HG02938 (cell line): ENCODE data around the gene SPTSSB.

Experiments used
- ATAC-seq: cut with Tn5 transposase; IDR thresholded peaks from one replicate; pipeline ENCODE4 v1.9.1; 2021; ENCODE audit warnings: mild to moderate bottlenecking, moderate library complexity; ENCODE audit not compliant: unreplicated experiment

The SPTSSB gene, protein sequence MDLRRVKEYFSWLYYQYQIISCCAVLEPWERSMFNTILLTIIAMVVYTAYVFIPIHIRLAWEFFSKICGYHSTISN

DNA sequence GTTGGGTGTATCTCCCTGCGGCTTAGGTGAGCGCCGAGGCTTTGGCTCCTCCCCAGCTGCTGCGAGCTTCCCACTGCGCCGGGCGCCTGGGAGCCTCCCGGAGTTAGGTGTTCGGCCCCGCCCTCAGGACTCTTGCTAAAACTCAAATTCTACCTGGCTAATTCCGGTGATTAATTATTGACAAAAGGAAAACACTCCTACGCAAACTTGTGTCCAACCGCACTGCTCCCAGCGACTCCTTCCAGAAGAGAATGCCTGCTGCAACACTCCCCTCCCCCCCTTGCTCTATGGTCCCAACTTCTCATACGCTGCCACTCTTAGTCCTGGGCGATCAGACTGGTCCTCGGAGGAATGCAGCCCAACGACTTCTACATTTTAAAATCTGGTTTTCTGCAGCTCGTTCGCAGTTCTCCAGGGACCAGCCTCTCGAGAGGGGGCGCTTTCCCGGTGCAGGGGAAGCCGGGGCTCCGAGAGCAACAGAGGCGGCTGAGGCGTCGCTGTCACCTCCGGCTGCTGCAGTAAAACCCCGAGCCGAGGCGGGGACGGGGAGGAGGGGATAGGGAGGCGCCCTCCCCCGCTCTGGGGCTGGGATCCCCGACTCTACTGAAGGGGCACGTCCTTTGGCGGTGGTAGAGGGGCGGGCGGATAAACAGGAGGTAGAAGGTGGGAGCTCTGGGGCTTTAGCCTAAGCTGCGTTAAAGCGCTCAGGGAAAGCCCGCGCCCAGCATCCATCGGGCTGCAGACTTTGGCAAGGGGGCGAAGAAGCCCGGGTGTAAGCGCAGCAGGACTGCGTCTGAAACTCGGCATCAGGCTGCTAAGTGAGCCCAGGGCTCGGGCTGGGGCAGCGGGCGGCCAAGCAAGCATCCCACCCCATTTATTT is at the start of gene SPTSSB:
Gene SPTSSB (minus strand): TSS at position 77 of the 880 bp plus-strand sequence. CDS start 25,194 bp downstream, outside the sequence.
- ATAC-seq, result peak; percentile 46

DNA sequence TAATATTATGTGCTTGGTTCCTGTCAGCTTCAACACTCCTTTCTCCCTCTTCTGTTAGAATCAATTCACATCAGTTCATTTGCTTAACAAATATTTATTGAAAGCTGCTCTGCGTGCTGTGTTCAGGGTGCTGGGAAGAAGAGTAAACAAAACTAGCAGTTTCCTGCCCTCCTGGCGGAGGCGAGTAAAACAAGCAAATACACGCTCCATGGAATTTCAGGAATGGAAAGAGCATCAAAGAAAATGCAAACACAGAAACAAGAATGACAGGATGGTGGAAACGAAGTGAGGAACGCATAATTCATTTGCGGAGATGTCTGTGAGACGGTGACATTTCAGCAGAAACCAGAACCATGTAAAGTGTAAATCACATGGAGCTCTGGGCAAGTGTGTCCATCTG is 49.4 kb upstream of the SPTSSB start:
- no peak for ATAC-seq

DNA sequence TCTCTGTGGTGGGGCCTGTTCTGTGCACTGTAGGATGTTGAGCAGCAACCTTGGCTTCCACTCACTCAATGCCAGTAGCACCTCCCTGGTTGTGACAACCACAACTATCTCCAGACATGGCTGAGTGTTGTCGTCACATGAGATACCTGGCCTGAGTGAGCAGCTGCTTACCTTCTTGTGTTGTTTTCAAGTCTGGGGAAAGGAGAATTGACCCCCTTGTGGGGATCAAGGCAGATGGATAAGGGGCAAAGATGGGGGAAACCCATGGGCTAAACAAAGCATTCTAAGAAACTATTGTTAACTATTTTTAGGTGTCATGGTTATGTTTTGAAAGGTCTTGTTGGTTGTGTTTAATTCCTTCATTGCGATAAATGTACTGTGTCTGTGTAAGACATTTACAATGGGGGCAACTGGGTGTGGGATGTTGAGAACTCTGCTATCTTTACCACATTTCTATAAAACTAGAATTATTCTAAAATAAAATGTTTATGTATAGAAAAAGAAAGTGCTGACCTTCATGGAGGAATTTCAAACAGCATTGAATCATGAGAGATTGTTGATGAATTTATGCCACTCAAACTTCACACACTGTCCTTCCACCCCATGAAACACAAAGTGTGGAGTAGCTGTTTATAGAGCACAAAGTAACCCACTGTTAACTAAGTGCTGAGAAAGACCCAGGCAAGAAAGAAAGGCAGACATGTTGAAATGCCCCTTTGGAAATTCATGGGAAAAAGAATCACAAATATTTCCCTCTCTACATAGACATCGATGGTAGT is 48.4 kb upstream of the SPTSSB start:
- no peak for ATAC-seq

DNA sequence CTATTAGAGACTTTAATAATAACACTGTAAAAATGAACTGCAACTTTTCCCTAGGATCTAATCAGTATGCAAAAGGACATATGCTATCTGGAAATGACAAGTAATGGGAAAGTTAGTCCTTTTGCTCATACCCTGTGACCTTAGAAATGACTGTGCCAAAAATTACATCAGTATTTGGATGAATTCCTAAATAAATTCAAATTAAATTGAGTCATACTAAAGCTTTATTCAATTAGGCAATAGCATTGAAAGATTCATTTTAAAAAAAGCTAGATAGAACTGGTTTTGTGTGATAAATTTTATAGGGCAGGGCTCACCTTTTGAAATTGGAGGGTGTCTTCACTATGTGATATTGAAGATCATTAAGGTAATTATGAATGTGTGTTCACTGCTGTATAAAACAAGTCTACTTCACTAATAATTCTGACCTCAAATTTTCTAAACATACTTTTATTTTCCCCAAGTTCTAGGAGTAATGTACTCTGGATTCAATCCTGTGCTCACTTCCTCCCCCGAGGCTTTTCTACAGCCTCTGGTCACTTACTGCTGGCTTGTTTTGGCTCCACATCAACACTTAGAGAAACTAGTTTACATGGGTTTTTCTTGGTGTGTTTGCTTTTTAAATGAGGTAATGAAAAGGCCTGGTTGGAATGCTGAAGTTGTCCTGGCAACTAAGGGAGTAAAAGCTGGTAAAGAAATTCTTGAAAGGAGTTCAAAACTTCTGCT is 44.4 kb upstream of the SPTSSB start:
- ATAC-seq, result no peak

DNA sequence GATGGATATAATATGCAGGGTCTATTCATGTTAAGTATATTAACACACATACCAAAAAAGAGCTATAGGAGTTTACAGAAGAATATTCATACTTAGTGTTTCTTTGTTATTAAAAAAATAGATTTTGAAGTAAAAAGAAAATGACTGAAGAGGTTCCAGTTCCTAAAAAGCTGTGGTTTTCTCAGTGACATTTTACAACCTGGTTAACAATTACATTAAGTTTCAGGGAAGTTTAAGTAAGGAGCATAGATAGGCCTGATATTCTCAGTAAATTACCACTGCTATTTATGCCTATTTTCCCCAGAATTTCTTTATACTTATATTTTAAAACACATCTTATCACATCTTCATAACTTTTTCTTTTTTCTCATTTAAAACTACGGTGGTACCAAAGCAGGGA is 43.6 kb upstream of the SPTSSB start:
- ATAC-seq, result no peak

DNA sequence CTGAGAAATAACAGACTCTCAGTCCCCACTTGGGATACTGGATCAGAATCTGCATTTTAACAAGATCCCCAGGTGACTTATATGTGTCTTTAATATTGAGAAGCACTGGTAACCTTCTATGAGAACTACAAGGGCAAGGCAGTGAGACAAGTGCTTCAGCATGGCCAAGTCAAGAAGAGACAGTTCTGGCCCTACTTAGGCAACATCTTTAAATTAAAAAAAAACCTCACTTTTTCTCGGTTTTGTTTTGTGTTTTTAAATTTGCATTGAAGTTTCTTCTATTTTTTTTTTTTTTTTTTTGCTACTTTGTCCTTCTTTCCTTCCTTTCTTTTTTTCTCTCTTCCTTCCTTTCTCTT is 42.5 kb upstream of the SPTSSB start:
- peak; percentile 62 for ATAC-seq

DNA sequence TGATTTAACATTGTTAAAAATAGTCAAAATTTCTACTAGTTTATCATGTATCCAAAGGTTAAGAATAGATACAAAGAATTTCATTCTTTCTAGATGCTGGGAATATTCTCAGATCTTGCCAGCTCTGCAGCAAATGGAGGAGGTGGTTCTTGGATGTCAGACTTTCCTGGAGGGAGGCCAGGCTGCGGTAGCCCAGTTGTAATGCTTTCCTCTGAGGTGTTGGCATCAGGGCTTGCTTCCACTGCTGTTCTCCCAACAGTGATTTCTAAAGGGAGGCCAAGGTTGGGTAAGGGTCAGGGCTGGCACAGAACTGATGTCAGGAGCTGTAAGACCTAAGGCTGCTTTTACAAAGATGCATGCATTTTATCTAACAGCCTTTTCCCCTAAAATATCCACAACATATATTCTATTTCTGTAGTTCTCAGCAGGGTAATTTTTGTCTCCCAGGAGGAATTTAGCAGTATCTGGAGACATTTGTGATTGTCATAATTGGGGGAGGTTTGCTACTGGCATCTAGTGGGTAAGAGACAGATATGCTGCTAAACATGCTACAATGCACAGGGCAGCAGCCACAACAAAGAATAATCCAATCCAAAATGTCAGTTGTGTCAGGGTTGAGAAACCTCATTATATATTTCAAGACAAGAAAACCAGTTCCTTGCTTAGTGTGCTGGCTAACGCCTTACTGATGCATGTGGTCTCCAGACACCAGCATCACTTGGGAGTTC is 42.0 kb upstream of the SPTSSB start:
- peak; percentile 30 for ATAC-seq

DNA sequence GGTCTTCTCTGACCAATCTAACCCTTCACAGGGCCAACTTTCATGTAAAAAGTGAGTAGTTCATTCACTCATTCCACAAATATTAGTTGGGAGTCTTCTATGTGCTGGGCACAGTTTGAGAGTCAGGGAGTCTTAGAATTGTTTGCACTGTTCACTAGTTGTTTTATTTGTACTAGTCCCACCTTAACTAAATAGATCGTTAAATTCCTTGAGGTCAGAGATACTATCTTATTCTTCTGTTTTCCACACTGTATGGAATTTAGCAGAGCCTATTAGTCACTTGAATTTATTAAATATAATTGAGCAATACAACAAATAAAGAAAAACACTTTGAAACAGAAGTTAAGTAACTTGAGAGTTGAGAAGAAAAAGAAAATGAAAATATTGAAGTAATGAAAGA is 40.8 kb upstream of the SPTSSB start:
- ATAC-seq, result no peak

DNA sequence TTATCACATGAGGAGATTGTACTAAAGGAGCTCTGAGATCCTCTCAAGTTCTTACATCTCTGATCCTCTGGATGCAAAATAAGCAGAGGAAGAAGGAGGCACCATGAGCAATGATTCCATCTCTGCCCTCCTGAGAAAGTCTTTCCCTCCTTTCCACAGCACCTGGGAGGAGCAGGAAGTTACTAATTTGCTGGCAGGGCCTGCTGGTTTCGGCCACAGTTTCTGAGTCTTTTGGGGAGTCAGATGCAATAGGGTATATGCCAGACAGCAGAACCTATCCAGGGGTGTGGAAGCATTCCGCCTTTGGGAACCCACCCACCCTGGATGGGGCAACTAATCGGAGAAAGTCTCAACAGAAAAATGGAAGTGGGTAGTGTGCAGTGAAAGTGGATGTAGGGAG is 38.5 kb upstream of the SPTSSB start:
- ATAC-seq, result no peak

DNA sequence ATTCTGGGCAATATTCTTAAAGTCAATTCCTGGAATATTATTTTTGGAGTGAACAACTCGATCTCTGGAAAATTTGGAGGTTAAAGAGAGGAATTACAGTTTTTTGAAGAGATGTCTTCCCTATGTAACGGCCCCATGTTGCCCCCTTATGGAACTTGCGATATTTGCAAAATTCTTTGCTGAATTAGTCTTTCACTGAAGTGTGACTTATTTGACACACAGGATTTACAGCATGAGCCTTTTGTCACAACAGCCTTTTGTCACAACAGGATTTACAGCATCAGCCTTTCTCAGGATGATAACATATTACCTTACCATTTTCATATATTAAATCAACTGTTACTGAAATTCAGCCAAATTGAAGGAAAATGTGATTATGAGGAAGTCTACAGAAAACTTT is 37.8 kb upstream of the SPTSSB start:
- ATAC-seq, result no peak

DNA sequence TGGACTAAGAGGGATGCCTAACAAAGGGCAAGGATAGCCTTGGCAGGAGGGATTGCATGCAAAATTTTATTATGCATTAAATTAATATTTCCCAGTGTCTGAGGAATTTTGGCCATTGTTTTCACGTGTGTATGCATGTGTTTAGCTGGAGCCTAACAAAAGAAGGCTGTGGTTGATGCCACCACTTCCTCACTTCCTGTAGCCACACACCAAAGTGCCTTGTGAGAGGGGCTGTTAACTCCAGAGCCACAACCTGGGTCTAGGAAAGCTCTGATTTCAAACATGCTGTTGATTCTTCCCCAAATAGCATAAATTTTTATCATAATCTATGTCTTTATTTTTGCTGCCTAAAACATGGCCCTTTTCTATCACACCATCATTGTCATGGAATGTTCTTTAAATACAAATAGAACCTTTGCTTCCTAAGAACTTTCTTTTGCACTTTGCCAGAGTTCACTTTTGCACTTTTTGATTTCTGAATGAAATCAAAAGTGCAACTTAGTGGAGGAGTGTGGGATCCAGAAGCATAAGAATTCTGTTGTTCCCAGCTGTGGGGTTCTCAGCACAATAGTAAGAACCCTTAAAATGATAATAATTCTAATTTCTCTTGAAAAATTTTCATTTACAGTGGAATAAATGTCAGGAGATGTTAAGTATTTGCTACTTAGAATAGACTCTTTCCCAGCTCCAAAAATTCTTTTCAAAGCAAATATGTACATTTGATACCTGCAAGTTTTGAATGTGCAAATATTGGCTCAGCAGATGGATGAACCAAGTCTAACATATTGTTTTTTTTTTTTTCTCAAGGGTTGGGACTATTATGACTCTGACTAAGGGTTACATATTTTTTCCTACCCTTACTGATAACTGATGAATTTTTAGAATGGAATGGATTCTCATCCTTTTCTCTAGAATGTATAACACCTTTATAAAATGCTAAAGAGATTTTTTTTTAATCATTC is 35.6 kb upstream of the SPTSSB start:
- ATAC-seq, result no peak

DNA sequence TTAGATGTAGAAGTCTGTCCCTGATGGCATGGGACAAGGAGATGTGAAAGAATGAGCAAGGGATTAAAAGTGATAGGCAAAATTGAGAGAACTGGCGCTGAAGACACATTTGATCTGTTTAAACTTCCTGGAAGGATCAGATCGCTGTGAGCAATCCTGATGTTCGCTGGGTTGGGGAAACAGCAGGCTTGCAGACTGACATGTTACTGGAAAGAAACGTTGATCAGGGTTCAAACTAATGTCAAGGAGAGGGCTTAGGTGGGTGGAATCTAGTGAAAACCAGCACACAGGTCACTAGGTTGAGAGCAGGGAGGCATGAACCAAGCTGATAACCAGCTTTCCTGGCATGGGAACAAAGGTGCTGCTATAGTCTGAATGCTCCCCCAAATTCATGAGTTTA is 34.5 kb upstream of the SPTSSB start:
- ATAC-seq, result no peak

DNA sequence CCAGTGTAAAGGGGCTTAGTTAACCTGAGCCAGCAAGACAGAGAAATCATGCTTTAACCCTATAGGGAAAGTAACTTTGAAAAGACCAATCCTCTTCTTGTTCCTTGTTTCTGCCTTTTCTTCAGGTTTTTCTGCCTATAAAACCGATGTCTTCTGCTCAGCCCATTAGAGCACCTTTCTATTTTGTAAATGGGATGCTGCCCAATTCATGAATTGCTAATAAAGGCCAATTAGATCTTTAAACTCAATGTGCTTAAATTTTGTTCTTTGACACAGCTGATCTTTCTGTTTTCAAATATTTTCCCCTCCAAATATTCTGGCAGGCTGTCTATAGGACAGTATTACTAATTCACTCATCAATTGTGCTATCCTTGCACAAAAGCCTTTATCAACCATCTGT is 33.8 kb upstream of the SPTSSB start:
- no peak for ATAC-seq

DNA sequence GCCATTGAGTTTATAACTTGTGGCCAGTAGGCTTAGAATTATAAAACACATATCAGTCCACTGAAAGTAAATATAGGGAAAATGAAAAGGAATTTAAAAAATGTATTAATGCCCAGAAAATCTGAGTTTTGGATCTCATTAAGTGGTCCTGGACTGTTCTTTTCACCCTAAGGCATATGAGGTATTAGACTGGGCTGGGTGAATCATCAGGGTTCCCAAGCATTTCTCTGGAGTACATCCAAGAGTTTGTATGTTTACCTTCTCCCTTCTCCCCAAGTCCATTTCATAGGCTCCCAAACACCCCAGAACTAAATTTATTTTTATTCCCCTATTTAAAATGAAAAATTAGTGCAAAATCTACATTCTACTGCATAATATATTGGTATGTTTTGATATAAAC is 31.9 kb upstream of the SPTSSB start:
- ATAC-seq, result no peak

DNA sequence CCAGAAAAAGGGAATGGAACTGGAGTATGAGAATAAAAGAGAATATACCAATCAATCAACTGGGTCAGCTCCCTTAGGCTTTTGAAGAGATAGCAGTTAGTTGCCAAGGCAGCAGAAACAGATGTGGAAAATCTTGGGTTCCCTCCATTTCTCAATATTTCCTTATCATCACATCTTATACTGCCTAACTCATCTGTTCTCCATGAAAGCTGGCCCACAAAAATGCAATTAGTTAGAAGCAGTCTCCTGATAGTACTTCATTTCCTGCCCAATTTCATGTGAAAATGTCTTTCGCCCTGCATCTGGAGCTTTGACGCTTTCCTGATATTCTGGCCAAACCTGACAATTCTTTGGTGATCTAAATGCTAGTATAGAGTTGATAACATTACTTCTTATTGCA is 30.1 kb upstream of the SPTSSB start:
- ATAC-seq, result no peak

DNA sequence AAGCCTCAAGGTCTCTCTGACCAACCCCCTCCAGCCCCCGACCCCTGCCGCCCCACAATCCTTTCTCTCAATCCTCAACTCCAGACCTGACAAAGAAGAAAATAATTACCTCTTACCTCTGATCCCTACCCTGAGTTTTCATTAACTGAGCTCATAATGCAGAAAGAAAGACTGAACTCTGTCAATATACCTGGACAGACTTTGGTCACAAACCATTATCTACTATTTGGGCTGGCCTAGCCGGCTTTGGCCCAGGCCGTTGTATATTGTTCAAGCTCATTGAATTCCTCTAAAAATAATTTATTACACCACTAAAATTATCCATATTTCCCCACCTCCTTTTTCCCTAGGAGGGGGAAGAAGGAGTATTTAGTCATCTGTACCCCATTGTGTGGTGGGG is 29.3 kb upstream of the SPTSSB start:
- no peak for ATAC-seq

DNA sequence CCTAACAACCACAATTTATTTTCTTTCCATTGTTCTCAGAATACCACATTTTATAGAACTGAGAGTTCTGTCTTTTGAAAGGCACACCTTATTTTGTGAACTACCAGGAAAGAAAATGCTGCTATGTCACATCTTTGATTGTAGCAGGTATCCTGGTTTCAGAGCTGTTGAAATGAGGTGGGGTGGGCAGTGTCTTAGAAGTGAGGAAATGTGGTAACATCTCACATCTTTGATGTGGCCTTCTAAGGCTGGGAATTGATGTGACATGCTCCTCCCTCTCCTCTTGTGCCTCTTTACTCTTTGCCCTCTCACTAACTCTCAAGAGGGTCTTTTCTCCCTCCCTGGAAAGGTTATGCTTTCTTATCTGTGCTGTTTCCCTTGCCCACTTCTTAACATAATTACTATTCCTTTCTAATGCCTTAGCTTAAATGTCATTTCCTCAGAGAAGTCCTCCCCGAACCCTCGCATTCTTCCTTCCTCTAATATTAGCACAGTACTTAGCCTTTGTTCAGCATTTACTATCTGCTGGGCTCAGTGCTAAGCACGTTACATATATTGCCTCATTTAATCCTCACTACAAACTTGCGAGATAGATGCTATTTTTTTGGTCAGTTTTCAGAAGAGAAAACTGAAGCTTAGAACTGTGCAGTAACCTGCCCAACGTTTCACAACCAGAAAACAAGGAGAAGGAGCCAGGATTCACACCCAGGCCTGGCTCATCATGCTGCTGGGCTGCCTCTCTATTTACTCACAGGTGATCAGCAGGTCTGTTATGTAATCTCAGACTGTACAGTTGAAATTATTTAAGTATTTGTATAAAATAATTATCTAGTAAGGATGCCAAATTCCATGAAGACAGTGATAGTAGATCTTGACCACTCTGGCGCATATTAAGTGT is 24.0 kb upstream of the SPTSSB start:
- no peak for ATAC-seq

DNA sequence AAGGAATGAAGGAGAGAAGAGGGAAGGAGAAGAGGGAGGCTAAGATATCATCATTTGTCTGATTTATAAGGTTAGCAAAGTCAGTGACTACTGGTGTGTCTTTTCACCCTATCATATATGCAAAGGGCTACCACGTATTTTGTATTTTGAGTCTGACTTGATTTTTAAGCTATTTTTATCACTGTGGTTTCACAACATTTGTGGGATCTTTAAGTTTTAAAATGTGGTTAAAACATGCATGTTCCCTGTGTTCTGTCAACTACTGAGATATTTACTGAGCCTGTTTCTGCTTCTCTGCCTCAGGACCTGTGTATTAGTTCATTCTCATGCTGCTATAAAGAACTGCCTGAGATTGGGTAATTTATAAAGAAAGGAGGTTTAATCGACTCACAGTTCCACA is 22.5 kb upstream of the SPTSSB start:
- ATAC-seq, result no peak

DNA sequence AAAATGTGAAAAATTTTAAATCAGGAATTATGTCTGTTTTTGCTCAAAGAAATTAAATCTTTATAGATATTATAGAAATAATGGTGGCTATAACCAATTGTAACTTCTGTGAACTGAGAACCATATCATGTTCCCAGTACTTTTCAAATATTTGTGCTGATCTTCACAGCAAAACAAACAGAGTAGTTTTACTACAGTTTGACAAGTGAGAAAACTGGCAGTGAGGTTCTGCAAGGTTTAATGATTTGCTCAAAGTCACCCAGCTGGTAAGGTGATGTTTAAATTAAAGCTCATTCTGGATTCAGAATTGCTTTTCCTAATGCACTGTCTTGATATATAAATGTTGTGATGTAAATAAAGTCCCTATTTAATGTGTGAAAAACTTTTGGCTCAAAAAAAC is 22.0 kb upstream of the SPTSSB start:
- no peak for ATAC-seq
